HepG2 (cell line): ENCODE data around the gene VSTM4. TPM values are rescaled to one million over a fixed set of nuclear protein-coding genes. Genes with fewer than 3 reads are reported as not detected.

Source experiments
- ATAC-seq: fragments of 200-7000 bp; cut with Tn5 transposase; 3 replicates; pipeline ENCODE4 v1.9.1; 2020; ENCODE audit warnings: mild to moderate bottlenecking, moderate library complexity
- BruUV-seq: library from RNA; stranded (reverse); fragments of 400-500 nt; replicated peaks from 2 replicates; lab custom pipeline; 2021; lab: Mats Ljungman, UMichigan
- CTCF ChIA-PET: fragments of 300-600 bp; formaldehyde crosslinking; extraction: SDS; loops from one replicate; lab custom pipeline; 2021; ENCODE audit warnings: low total read pairs, inconsistent platforms, low intra/inter-chr PET ratio; lab: Yijun Ruan, JAX
- POLR2A ChIA-PET: fragments of 350-600 bp; sonication (Branson Sonifier 250); formaldehyde crosslinking; loops from one replicate; lab custom pipeline; 2020; ENCODE audit warnings: antibody characterized with exemption, inconsistent platforms; lab: Yijun Ruan, JAX
- DNase-seq: peaks from one replicate; pipeline ENCODE4 v3.0.0-alpha.2; 2015; ENCODE audit warnings: low spot score
- FAIRE-seq: peaks from 3 replicates; lab custom pipeline; 2011; peaks lifted over from hg19 to GRCh38; lab: Jason Lieb, UNC
- H2AFZ ChIP-seq: one replicate; pipeline ENCODE4 v1.6.1; 2011; ENCODE audit warnings: low read length, inconsistent platforms
- H3K27ac ChIP-seq: fragments of 300-600 bp; 3 replicates; pipeline ENCODE4 v1.8.0; 2011; ENCODE audit warnings: mixed run types, mild to moderate bottlenecking, mixed read lengths, low read length, inconsistent platforms; ENCODE audit not compliant: insufficient read depth; ENCODE audit errors: extremely low read length
- H3K27me3 ChIP-seq, 2 experiments: fragments of 200-600 bp in 1 of 2; 2 replicates in 1 of 2; 3 replicates in 1 of 2; pipeline versions ENCODE4 v1.6.0 to v1.8.0; 2011; ENCODE audit warnings: low read length in 2 of 2, mild to moderate bottlenecking in 2 of 2, moderate library complexity in 2 of 2, inconsistent platforms in 1 of 2; ENCODE audit not compliant: insufficient read depth in 2 of 2, control insufficient read depth in 1 of 2
- H3K36me3 ChIP-seq, 2 experiments: fragments of 200-600 bp in 1 of 2; replicated peaks in 1 of 2; 2 replicates in 1 of 2; 3 replicates in 1 of 2; pipeline versions ENCODE4 v1.5.1 to v1.8.0; 2011; ENCODE audit warnings: low read length in 2 of 2, inconsistent platforms in 1 of 2; ENCODE audit not compliant: insufficient read depth in 2 of 2, control insufficient read depth in 1 of 2
- H3K4me1 ChIP-seq: 2 replicates; pipeline ENCODE4 v1.5.1; 2012; ENCODE audit warnings: low read length, inconsistent platforms; ENCODE audit not compliant: insufficient read depth
- H3K4me2 ChIP-seq: 2 replicates; pipeline ENCODE4 v1.6.0; 2011; ENCODE audit warnings: low read depth, low read length, inconsistent platforms
- H3K4me3 ChIP-seq, 3 experiments: fragments of 200-600 bp in 1 of 3; sonication (generic), shearing (Covaris generic) in 1 of 3; replicated peaks in 1 of 3; 2 replicates each; pipeline ENCODE4 v1.5.1; 2011 to 2016; ENCODE audit warnings: low read length in 3 of 3, inconsistent platforms in 2 of 3, low read depth in 2 of 3, mild to moderate bottlenecking in 2 of 3, control low read depth in 1 of 3, mixed read lengths in 1 of 3; ENCODE audit not compliant: insufficient read depth in 1 of 3
- H3K79me2 ChIP-seq: one replicate; pipeline ENCODE4 v1.6.1; 2011; ENCODE audit warnings: low read length, inconsistent platforms; ENCODE audit not compliant: insufficient read depth
- H3K9ac ChIP-seq: 2 replicates; pipeline ENCODE4 v1.6.0; 2011; ENCODE audit warnings: mild to moderate bottlenecking, low read depth, low read length, inconsistent platforms; ENCODE audit not compliant: insufficient read depth
- H3K9me3 ChIP-seq: 2 replicates; pipeline ENCODE4 v1.5.1; 2012; ENCODE audit warnings: mild to moderate bottlenecking, low read length
- H4K20me1 ChIP-seq: 2 replicates; pipeline ENCODE4 v1.6.0; 2011; ENCODE audit warnings: inconsistent platforms, mild to moderate bottlenecking, low read length, moderate library complexity; ENCODE audit not compliant: insufficient read depth
- HOXA9 ChIP-seq: sonication (generic); formaldehyde crosslinking; IDR thresholded peaks from 2 replicates; pipeline ENCODE4 v1.8.1; 2022; ENCODE audit warnings: missing genetic modification reagents, mild to moderate bottlenecking, moderate library complexity, borderline replicate concordance
- JUND ChIP-seq: sonication (generic); formaldehyde crosslinking; IDR thresholded peaks from 2 replicates; pipeline ENCODE4 v1.8.0; 2022; ENCODE audit warnings: mild to moderate bottlenecking, missing genetic modification reagents
- KAT2B ChIP-seq: fragments of 150-350 bp; IDR thresholded peaks from 2 replicates; pipeline ENCODE4 v1.6.1; 2014; ENCODE audit warnings: low read depth, low read length, borderline replicate concordance
- SETDB1 ChIP-seq: sonication (generic); formaldehyde crosslinking; IDR thresholded peaks from 2 replicates; pipeline ENCODE4 v1.5.1; 2020; ENCODE audit warnings: missing genetic modification reagents, mild to moderate bottlenecking, borderline replicate concordance
- WIZ ChIP-seq: sonication (generic); formaldehyde crosslinking; IDR thresholded peaks from 2 replicates; pipeline ENCODE4 v1.5.1; 2020; ENCODE audit warnings: mild to moderate bottlenecking, missing genetic modification reagents
- ZHX2 ChIP-seq, 2 experiments: sonication (generic) in 1 of 2; formaldehyde crosslinking in 1 of 2; IDR thresholded peaks; 2 replicates each; pipeline versions ENCODE4 v1.6.1 to v1.9.0; 2014 to 2022; ENCODE audit warnings: antibody characterized with exemption in 1 of 2, borderline replicate concordance in 1 of 2, inconsistent platforms in 1 of 2, low read depth in 1 of 2, missing genetic modification reagents in 1 of 2
- ZNF34 ChIP-seq: sonication (generic); formaldehyde crosslinking; IDR thresholded peaks from 2 replicates; pipeline ENCODE4 v1.4.0; 2020; ENCODE audit warnings: mild to moderate bottlenecking, missing genetic modification reagents, borderline replicate concordance
- ZNF607 ChIP-seq: sonication (generic); formaldehyde crosslinking; IDR thresholded peaks from 2 replicates; pipeline ENCODE4 v1.5.1; 2020; ENCODE audit warnings: missing genetic modification reagents, mild to moderate bottlenecking, borderline replicate concordance
- WGBS: methylation state at CpG from one replicate; pipeline ENCODE4 v1.1.6; 2017; ENCODE audit warnings: low lambda C conversion rate; 5-methylcytosine and 5-hydroxymethylcytosine counted together
- in situ Hi-C: cut with HindIII; loops from 2 replicates; pipeline ENCODE4 v1.10.0; 2017; ENCODE audit warnings: low pct_unique_long_range_greater_than_20kb; ENCODE audit not compliant: extremely low pct_ligation_motif_present
- intact Hi-C: fragments of 100-400 bp; cut with micrococcal nuclease; formaldehyde crosslinking; loops from one replicate; pipeline ENCODE4 v1.10.0; 2022; ENCODE audit not compliant: unreplicated experiment
- polyA plus RNA-seq, 8 experiments: library from polyadenylated mRNA; depleted of rRNA in 3 of 8; stranded (reverse) in 7 of 8; unstranded in 1 of 8; fragments of >200 nt; fragmentation: Illumina TruSeq in 4 of 8; extraction: Trizol in 4 of 8; gene quantifications; 2 replicates each; pipeline versions ENCODE4 v1.2.1 to v1.2.3, GENCODE V29; 2011 to 2016; ENCODE audit warnings: low read depth in 4 of 8, missing spikeins in 1 of 8, mixed read lengths in 1 of 8; ENCODE audit not compliant: insufficient read depth in 1 of 8
- total RNA-seq, 5 experiments: library from RNA; depleted of rRNA; stranded (reverse); fragments of >200 nt; fragmentation: Illumina TruSeq; extraction: Trizol; gene quantifications; 2 replicates each; pipeline ENCODE4 v1.2.3, GENCODE V29; 2016; ENCODE audit warnings: low read depth in 1 of 5

VSTM4 gene
- total and polyA plus RNA-seq, 2 of the 13 experiments (the other 11 are each of a cell fraction or from before 2014, with no cell fraction given) = not detected

GRCh38 chr10:49056356-49056755 is 59.0 kb downstream of the VSTM4 start:
- BruUV-seq = no TSS peak
- WGBS = no CpG with 5 or more reads among the region's 1 CpG

More at GRCh38 chr10:49056356-49056755, 59.0 kb downstream of the VSTM4 start:
- no peak for DNase-seq
- Histone ChIP-seq H3K4me1 (no peaks in the 10 kb centered on the region), H3K27ac (no peak overlapping the region), H3K79me2 (no peaks in the 10 kb centered on the region), H4K20me1 (no peaks in the 10 kb centered on the region), H3K36me3 (no peaks in the 10 kb centered on the region), H2AFZ (no peak overlapping the region), H3K4me3 (no peak overlapping the region), H3K4me2 (no peak overlapping the region), H3K9ac (no peak overlapping the region), H3K27me3 (peaks cover 0 to 4% of the 10 kb centered on the region in 2 experiments; a peak in 1 of 5 replicates), H3K9me3 (peaks cover 1% of the 10 kb centered on the region; the same call in 1 of the 2 replicates)
- no peak for FAIRE-seq
- ATAC-seq = no peak
- in situ Hi-C loops = no loop called here
- TF ChIP-seq WIZ (CRISPR knock-in tag) = no peak
- no peak for TF ChIP-seq JUND (CRISPR knock-in tag)
- no peak for TF ChIP-seq KAT2B
- TF ChIP-seq SETDB1 = no peak
- TF ChIP-seq ZHX2 (IDR thresholded peaks at IDR 0.05; ENCODE audit: low read depth) = no peak
- TF ChIP-seq ZHX2 (CRISPR knock-in tag; IDR thresholded peaks at IDR 0.05; ENCODE audit: borderline replicate concordance) = no peak
- TF ChIP-seq ZNF34 = no peak
- no peak for TF ChIP-seq HOXA9 (CRISPR knock-in tag)
- no peak for TF ChIP-seq ZNF607 (CRISPR knock-in tag)
- ChIA-PET POLR2A (no interaction called here), CTCF (no interaction called here)
- intact Hi-C loops = no loop called here
